ENCODE results near the gene SH2D2A.
"Not testable (repeated sequence)": the region's sequence is repeated elsewhere in the genome, so short reads cannot be mapped to it uniquely, and the experiment has no call there.

The SH2D2A gene

DNA sequence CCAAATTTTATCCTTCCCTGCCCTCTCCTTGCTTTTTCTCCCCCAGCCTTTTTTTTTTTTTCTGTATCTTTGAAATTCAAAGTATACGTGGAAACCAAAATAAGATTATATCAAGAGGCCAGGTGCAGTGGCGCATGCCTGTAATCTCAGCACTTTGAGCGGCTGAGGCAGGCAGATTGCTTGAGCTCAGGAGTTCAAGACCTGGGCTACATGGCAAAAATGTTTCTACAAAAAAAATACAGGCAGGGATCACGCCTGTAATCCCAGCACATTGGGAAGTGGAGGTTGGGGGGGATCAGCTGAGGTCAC, 55.9 kb downstream of the SH2D2A start:
- H3K4me3 ChIP-seq (ENCODE audit: low read depth, low read length), result peak overlapping the region; percentile 17
- H3K79me2 ChIP-seq, result no peaks in the 10 kb centered on the region
- H3K27me3 ChIP-seq (ENCODE audit: control insufficient read depth, insufficient read depth, low read length), result no peaks in the 10 kb centered on the region
- H2AFZ ChIP-seq, result no peak overlapping the region
- TF ChIP-seq, protein P1, sequence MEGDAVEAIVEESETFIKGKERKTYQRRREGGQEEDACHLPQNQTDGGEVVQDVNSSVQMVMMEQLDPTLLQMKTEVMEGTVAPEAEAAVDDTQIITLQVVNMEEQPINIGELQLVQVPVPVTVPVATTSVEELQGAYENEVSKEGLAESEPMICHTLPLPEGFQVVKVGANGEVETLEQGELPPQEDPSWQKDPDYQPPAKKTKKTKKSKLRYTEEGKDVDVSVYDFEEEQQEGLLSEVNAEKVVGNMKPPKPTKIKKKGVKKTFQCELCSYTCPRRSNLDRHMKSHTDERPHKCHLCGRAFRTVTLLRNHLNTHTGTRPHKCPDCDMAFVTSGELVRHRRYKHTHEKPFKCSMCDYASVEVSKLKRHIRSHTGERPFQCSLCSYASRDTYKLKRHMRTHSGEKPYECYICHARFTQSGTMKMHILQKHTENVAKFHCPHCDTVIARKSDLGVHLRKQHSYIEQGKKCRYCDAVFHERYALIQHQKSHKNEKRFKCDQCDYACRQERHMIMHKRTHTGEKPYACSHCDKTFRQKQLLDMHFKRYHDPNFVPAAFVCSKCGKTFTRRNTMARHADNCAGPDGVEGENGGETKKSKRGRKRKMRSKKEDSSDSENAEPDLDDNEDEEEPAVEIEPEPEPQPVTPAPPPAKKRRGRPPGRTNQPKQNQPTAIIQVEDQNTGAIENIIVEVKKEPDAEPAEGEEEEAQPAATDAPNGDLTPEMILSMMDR (IDR thresholded peaks at IDR 0.05), result no peak
- H3K9me3 ChIP-seq (ENCODE audit: control insufficient read depth, low read length), result no peaks in the 10 kb centered on the region
- H3K36me3 ChIP-seq (ENCODE audit: control insufficient read depth, insufficient read depth, low read length), result no peaks in the 10 kb centered on the region
- peaks cover 2% of the 10 kb centered on the region for H3K4me1 ChIP-seq
- H3K4me2 ChIP-seq (ENCODE audit: low read length), result peak overlapping the region; percentile 57
- peak overlapping the region; percentile 73 for H3K27ac ChIP-seq
- no peak overlapping the region for H3K9ac ChIP-seq

DNA sequence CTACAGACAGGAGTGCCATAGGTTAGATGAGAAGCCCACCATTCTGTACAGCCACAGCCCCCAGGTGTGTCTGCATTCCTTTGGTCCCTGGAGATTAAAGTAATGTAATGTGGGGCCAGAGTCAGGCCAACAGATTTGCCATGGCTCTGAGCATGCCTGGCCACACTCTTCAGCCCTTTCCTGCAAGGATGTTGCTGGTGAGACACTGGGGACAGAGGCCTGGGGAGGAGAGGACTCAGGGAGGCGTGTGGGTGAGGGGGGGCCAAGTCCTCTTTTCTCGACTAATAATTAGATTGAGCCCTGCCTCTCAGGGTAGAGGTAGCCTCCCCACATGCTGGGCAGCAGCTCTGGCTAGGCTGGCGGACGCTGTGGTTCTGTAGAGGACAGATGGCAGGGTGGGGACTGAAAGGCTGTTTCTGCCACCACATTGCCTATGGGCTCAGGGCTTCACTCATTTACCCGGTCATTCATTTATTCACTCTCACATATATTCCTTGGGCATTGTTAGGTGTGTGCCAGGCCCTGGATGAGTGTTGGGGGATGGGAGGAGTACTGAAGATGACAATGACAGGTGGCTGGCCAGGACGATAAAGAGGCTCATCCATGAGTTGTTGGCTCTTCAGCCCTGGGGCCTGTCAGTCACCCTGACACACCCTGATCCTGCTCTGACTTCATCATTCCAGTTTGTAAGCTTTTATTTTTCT, 56.4 kb downstream of the SH2D2A start:
- H3K4me1 ChIP-seq, result peaks cover 2% of the 10 kb centered on the region
- peak overlapping the region; percentile 53 for H2AFZ ChIP-seq
- peak overlapping the region; percentile 17 for H3K4me3 ChIP-seq (ENCODE audit: low read depth, low read length)
- TF ChIP-seq, protein P1 (IDR thresholded peaks at IDR 0.05), result no peak
- peak overlapping the region; percentile 73 for H3K27ac ChIP-seq
- no peaks in the 10 kb centered on the region for H3K9me3 ChIP-seq (ENCODE audit: control insufficient read depth, low read length)
- no peaks in the 10 kb centered on the region for H3K79me2 ChIP-seq
- peak overlapping the region; percentile 57 for H3K4me2 ChIP-seq (ENCODE audit: low read length)
- no peak overlapping the region for H3K9ac ChIP-seq
- no peaks in the 10 kb centered on the region for H3K36me3 ChIP-seq (ENCODE audit: control insufficient read depth, insufficient read depth, low read length)
- no peaks in the 10 kb centered on the region for H3K27me3 ChIP-seq (ENCODE audit: control insufficient read depth, insufficient read depth, low read length)

DNA sequence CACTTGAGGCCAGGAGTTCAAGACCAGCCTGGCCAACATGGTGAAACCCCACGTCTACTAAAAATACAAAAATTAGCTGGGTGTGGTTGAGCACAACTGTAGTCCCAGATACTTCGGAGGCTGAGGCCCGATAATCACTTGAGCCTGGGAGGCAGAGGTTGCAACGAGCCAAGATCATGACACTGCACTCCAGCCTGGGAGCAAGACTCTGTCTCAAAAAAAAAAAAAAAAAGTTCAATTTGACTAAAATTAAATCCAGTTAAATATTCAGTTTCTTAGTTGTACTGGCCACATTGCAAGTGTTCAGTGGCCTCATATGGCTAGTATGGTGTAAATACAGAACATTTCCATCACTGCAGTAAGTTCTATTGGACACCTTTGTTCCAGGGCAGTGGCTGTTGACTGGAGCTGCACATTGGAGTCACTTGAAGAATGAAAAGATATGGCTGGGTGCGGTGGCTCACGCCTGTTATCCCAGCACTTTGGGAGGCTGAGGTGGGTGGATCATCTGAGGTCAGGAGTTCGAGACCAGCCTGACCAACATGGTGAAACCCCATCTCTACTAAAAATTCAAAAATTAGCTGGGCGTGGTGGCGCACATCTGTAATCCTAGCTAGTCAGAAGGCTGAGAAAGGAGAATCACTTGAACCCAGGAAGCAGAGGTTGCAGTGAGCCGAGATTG, 58.9 kb downstream of the SH2D2A start:
- not testable (repeated sequence) for H3K9ac ChIP-seq; H3K4me2 ChIP-seq (ENCODE audit: low read length); H2AFZ ChIP-seq; H3K27ac ChIP-seq; H3K4me1 ChIP-seq; H3K79me2 ChIP-seq; H3K9me3 ChIP-seq (ENCODE audit: control insufficient read depth, low read length); H3K36me3 ChIP-seq (ENCODE audit: control insufficient read depth, insufficient read depth, low read length); H3K4me3 ChIP-seq (ENCODE audit: low read depth, low read length); H3K27me3 ChIP-seq (ENCODE audit: control insufficient read depth, insufficient read depth, low read length)

DNA sequence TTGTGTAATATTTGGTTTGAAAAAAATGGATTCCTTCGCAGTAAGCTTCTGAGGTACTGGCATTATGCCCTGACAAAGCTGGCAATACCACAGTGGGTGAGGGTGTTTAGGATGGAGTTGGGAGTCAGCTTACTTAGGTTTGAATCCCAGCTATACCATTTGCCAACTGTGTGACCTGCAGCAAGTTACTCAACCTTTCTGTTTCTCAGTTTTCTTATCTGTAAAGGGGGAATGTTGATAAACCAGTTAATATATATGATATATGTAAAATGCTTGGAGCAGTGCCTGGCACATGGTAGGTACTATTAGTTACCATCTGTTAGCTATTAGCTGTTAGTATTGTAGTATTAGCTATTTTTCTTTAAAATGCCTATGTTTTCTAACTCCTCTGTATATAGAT, 60.3 kb downstream of the SH2D2A start:
- TF ChIP-seq, protein P1 (IDR thresholded peaks at IDR 0.05), result no peak
- no peak overlapping the region for H3K4me2 ChIP-seq (ENCODE audit: low read length)
- H3K27ac ChIP-seq, result no peak overlapping the region
- H3K27me3 ChIP-seq (ENCODE audit: control insufficient read depth, insufficient read depth, low read length), result no peaks in the 10 kb centered on the region
- H3K79me2 ChIP-seq, result no peaks in the 10 kb centered on the region
- no peaks in the 10 kb centered on the region for H3K9me3 ChIP-seq (ENCODE audit: control insufficient read depth, low read length)
- no peak overlapping the region for H3K9ac ChIP-seq
- no peak overlapping the region for H3K4me3 ChIP-seq (ENCODE audit: low read depth, low read length)
- peaks cover 2% of the 10 kb centered on the region for H3K4me1 ChIP-seq
- H3K36me3 ChIP-seq (ENCODE audit: control insufficient read depth, insufficient read depth, low read length), result no peaks in the 10 kb centered on the region
- no peak overlapping the region for H2AFZ ChIP-seq
